GM10266 (cell line): ENCODE measurements around the gene RAB39A.

Source experiments
- DNase-seq: peaks from one replicate; pipeline ENCODE4 v3.0.0; 2012; ENCODE audit errors: extremely low spot score
- CTCF ChIP-seq: IDR thresholded peaks from 2 replicates; pipeline ENCODE4 v1.5.1; 2012; ENCODE audit warnings: mild to moderate bottlenecking, low read depth; ENCODE audit not compliant: control insufficient read depth, insufficient read depth; ENCODE audit errors: missing control alignments

The RAB39A gene

DNA sequence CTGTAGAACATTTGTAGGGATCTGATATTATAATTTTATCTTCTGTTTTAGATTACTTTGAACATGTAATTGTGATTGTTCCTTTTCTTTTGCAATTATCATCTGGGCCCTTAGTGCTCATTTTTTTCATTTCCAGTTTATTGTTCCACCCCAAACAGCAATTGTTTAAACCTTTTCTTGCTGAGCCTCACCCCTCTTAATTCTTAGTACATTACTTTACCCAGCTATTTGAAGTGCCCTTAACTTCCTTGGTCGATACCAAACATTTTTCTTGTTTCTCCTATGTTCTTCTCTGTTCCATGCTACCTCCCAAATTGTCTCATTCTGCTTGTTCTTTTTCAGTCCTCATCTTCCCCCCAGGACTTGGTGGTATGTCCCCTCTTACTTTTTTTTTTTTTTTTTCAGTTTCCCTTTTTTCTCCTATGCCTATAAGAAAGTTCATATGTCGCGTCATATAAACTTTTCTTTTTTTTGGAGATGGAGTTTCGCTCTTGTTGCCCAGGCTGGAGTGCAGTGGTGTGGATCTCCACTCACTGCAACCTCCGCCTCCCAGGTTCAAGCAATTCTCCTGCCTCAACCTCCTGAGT is 84.0 kb downstream of the RAB39A start:
- TF ChIP-seq CTCF = no peak
- DNase-seq = no peak
